Memory B cell (primary cell): ENCODE measurements around the gene CREB5.
"Not testable (repeated sequence)": the region's sequence is repeated elsewhere in the genome, so short reads cannot be mapped to it uniquely, and the experiment has no call there.

ENCODE experiments used
- ATAC-seq: fragments of 150-1000 bp; cut with Tn5 transposase; 2 replicates; pipeline ENCODE4 v1.10.0; 2021; ENCODE audit warnings: low read depth, mild to moderate bottlenecking, moderate library complexity
- DNase-seq, 2 donors: peaks; one replicate each; pipeline ENCODE4 v3.0.0; 2022; ENCODE audit warnings: low spot score in 2 of 2
- H3K27ac Mint-ChIP-seq: one replicate; pipeline ENCODE4 v1.8.0; 2022; ENCODE audit warnings: mild to moderate bottlenecking, moderate library complexity, mixed read lengths
- H3K27me3 Mint-ChIP-seq: one replicate; pipeline ENCODE4 v1.8.0; 2022; ENCODE audit warnings: mixed read lengths
- H3K36me3 Mint-ChIP-seq: one replicate; pipeline ENCODE4 v1.8.0; 2022; ENCODE audit warnings: mild to moderate bottlenecking, mixed read lengths
- H3K4me1 Mint-ChIP-seq: one replicate; pipeline ENCODE4 v1.8.0; 2022; ENCODE audit warnings: mixed read lengths
- H3K4me3 Mint-ChIP-seq: one replicate; pipeline ENCODE4 v1.8.0; 2022; ENCODE audit warnings: mild to moderate bottlenecking, moderate library complexity, mixed read lengths
- H3K9me3 Mint-ChIP-seq: one replicate; pipeline ENCODE4 v1.8.0; 2022; ENCODE audit warnings: mixed read lengths

The CREB5 gene

GRCh38 chr7:28551766-28552165, 139.4 kb downstream of the CREB5 start:
- H3K36me3 Mint-ChIP-seq, H3K4me3 Mint-ChIP-seq, H3K4me1 Mint-ChIP-seq, H3K9me3 Mint-ChIP-seq, DNase-seq, ATAC-seq, H3K27ac Mint-ChIP-seq: not testable (repeated sequence)
- peaks cover 16% of the 10 kb centered on the region for H3K27me3 Mint-ChIP-seq

- H3K36me3 Mint-ChIP-seq = peaks cover 1% of the 10 kb centered on the region
- peaks cover 16% of the 10 kb centered on the region for H3K27me3 Mint-ChIP-seq
- no peak overlapping the region for H3K27ac Mint-ChIP-seq
- no peaks in the 10 kb centered on the region for H3K4me1 Mint-ChIP-seq
- ATAC-seq = no peak
- DNase-seq = no peak
- H3K4me3 Mint-ChIP-seq = no peak overlapping the region
- no peaks in the 10 kb centered on the region for H3K9me3 Mint-ChIP-seq
Measured at GRCh38 chr7:28554802-28555471, 142.6 kb downstream of the CREB5 start.

- no peak for ATAC-seq
Measured at GRCh38 chr7:28556025-28556424, 143.7 kb downstream of the CREB5 start.

GRCh38 chr7:28556671-28557070, 144.4 kb downstream of the CREB5 start:
- Mint-ChIP-seq H3K36me3 (no peaks in the 10 kb centered on the region), H3K4me1 (no peaks in the 10 kb centered on the region), H3K4me3 (no peak overlapping the region), H3K27me3 (peaks cover 12% of the 10 kb centered on the region), H3K27ac (no peak overlapping the region), H3K9me3 (no peaks in the 10 kb centered on the region)
- DNase-seq = no peak
- no peak for ATAC-seq

More at GRCh38 chr7:28556025-28556424, 143.7 kb downstream of the CREB5 start:
- DNase-seq = no peak
- H3K27ac Mint-ChIP-seq = no peak overlapping the region
- no peaks in the 10 kb centered on the region for H3K9me3 Mint-ChIP-seq
- H3K36me3 Mint-ChIP-seq = no peaks in the 10 kb centered on the region
- no peak overlapping the region for H3K4me3 Mint-ChIP-seq
- no peaks in the 10 kb centered on the region for H3K4me1 Mint-ChIP-seq
- peaks cover 12% of the 10 kb centered on the region for H3K27me3 Mint-ChIP-seq

GRCh38 chr7:28558236-28558635, 145.9 kb downstream of the CREB5 start:
- H3K4me3 Mint-ChIP-seq = no peak overlapping the region
- no peak overlapping the region for H3K27ac Mint-ChIP-seq

GRCh38 chr7:28560767-28561166, 148.4 kb downstream of the CREB5 start:
- H3K9me3 Mint-ChIP-seq = no peaks in the 10 kb centered on the region
- H3K27me3 Mint-ChIP-seq = peaks cover 9% of the 10 kb centered on the region
- no peak overlapping the region for H3K4me3 Mint-ChIP-seq
- no peaks in the 10 kb centered on the region for H3K4me1 Mint-ChIP-seq
- DNase-seq = no peak
- H3K27ac Mint-ChIP-seq = peak overlapping the region; percentile 8
- H3K36me3 Mint-ChIP-seq = no peaks in the 10 kb centered on the region
- no peak for ATAC-seq

More at GRCh38 chr7:28558236-28558635, 145.9 kb downstream of the CREB5 start:
- Mint-ChIP-seq H3K36me3 (no peaks in the 10 kb centered on the region), H3K27me3 (peaks cover 9% of the 10 kb centered on the region), H3K4me1 (no peaks in the 10 kb centered on the region), H3K9me3 (no peaks in the 10 kb centered on the region)
- DNase-seq (no peak), ATAC-seq (no peak)

- Mint-ChIP-seq H3K4me3 (no peak overlapping the region), H3K27ac (no peak overlapping the region), H3K4me1 (no peaks in the 10 kb centered on the region), H3K27me3 (peaks cover 6% of the 10 kb centered on the region), H3K36me3 (no peaks in the 10 kb centered on the region), H3K9me3 (no peaks in the 10 kb centered on the region)
- ATAC-seq (no peak), DNase-seq (no peak)
Measured at GRCh38 chr7:28564033-28564432, 151.7 kb downstream of the CREB5 start.

- no peak overlapping the region for H3K27ac Mint-ChIP-seq
- DNase-seq (no peak), ATAC-seq (no peak)
- H3K9me3 Mint-ChIP-seq = no peaks in the 10 kb centered on the region
- H3K4me1 Mint-ChIP-seq = no peaks in the 10 kb centered on the region
- H3K4me3 Mint-ChIP-seq = no peak overlapping the region
- H3K27me3 Mint-ChIP-seq = peaks cover 5% of the 10 kb centered on the region
- H3K36me3 Mint-ChIP-seq = no peaks in the 10 kb centered on the region
Measured at GRCh38 chr7:28564755-28565374, 152.5 kb downstream of the CREB5 start.

- no peak for ATAC-seq
- Mint-ChIP-seq H3K9me3 (no peaks in the 10 kb centered on the region), H3K27ac (no peak overlapping the region), H3K27me3 (peaks cover 10% of the 10 kb centered on the region), H3K4me1 (peaks cover 6% of the 10 kb centered on the region), H3K36me3 (no peaks in the 10 kb centered on the region), H3K4me3 (no peak overlapping the region)
- no peak for DNase-seq
Measured at GRCh38 chr7:28565980-28566379, 153.7 kb downstream of the CREB5 start.

- H3K36me3 Mint-ChIP-seq = no peaks in the 10 kb centered on the region
- H3K4me3 Mint-ChIP-seq = no peak overlapping the region
- peak; percentile 85 for ATAC-seq
- peaks cover 24% of the 10 kb centered on the region for H3K27me3 Mint-ChIP-seq
- peaks cover 12% of the 10 kb centered on the region for H3K4me1 Mint-ChIP-seq
- H3K9me3 Mint-ChIP-seq = no peaks in the 10 kb centered on the region
- DNase-seq = peak; percentile 4 to 21
- no peak overlapping the region for H3K27ac Mint-ChIP-seq
Measured at GRCh38 chr7:28570113-28570969, 158.0 kb downstream of the CREB5 start.

- no peaks in the 10 kb centered on the region for H3K9me3 Mint-ChIP-seq
- peaks cover 12% of the 10 kb centered on the region for H3K4me1 Mint-ChIP-seq
- no peak for ATAC-seq
- peaks cover 24% of the 10 kb centered on the region for H3K27me3 Mint-ChIP-seq
- no peaks in the 10 kb centered on the region for H3K36me3 Mint-ChIP-seq
- no peak overlapping the region for H3K4me3 Mint-ChIP-seq
- no peak overlapping the region for H3K27ac Mint-ChIP-seq
- no peak for DNase-seq
Measured at GRCh38 chr7:28570970-28571288, 158.6 kb downstream of the CREB5 start.

- ATAC-seq = no peak
- Mint-ChIP-seq H3K4me1 (peaks cover 12% of the 10 kb centered on the region), H3K4me3 (no peak overlapping the region), H3K27me3 (peaks cover 28% of the 10 kb centered on the region), H3K27ac (no peak overlapping the region), H3K9me3 (no peaks in the 10 kb centered on the region), H3K36me3 (no peaks in the 10 kb centered on the region)
- no peak for DNase-seq
Measured at GRCh38 chr7:28571405-28571804, 159.1 kb downstream of the CREB5 start.

GRCh38 chr7:28572321-28573058, 160.2 kb downstream of the CREB5 start:
- Mint-ChIP-seq H3K4me3 (no peak overlapping the region), H3K27ac (no peak overlapping the region), H3K27me3 (peaks cover 28% of the 10 kb centered on the region), H3K36me3 (no peaks in the 10 kb centered on the region), H3K9me3 (no peaks in the 10 kb centered on the region), H3K4me1 (peaks cover 12% of the 10 kb centered on the region)
- ATAC-seq = no peak
- no peak for DNase-seq

GRCh38 chr7:28573059-28573553, 160.8 kb downstream of the CREB5 start:
- H3K4me1 Mint-ChIP-seq = peaks cover 12% of the 10 kb centered on the region
- no peaks in the 10 kb centered on the region for H3K36me3 Mint-ChIP-seq

More at GRCh38 chr7:28573059-28573553, 160.8 kb downstream of the CREB5 start:
- no peaks in the 10 kb centered on the region for H3K9me3 Mint-ChIP-seq
- peak; percentile 45 for ATAC-seq
- no peak overlapping the region for H3K4me3 Mint-ChIP-seq
- DNase-seq = no peak
- H3K27me3 Mint-ChIP-seq = peaks cover 28% of the 10 kb centered on the region
- H3K27ac Mint-ChIP-seq = no peak overlapping the region
